Neural progenitor cell (in vitro differentiated cells): Measurements from ENCODE around the gene SLC5A6. TPM values are rescaled to one million over a fixed set of nuclear protein-coding genes. Genes with fewer than 3 reads are reported as not detected.
"Not testable (repeated sequence)": the region's sequence is repeated elsewhere in the genome, so short reads cannot be mapped to it uniquely, and the experiment has no call there.

Source experiments
- DNase-seq: peaks from one replicate; pipeline ENCODE4 v3.0.0-alpha.2; 2016; ENCODE audit warnings: low spot score
- H2AFZ ChIP-seq: fragments of 200-600 bp; sonication (generic); replicated peaks from 2 replicates; pipeline ENCODE4 v1.6.1; 2016; ENCODE audit warnings: antibody characterized with exemption
- H3F3A ChIP-seq: fragments of 200-600 bp; sonication (generic); 2 replicates; pipeline ENCODE4 v1.6.1; 2016; ENCODE audit warnings: antibody characterized with exemption, low read depth
- H3K27ac ChIP-seq: fragments of 200-600 bp; sonication (generic); 2 replicates; pipeline ENCODE4 v1.5.1; 2016; ENCODE audit warnings: mild to moderate bottlenecking
- H3K27me3 ChIP-seq: fragments of 200-600 bp; sonication (generic); 2 replicates; pipeline ENCODE4 v1.6.1; 2016; ENCODE audit warnings: mild to moderate bottlenecking, moderate library complexity
- H3K36me3 ChIP-seq: fragments of 200-600 bp; sonication (generic); 2 replicates; pipeline ENCODE4 v1.5.1; 2016
- H3K4me1 ChIP-seq: fragments of 200-600 bp; sonication (generic); 2 replicates; pipeline ENCODE4 v1.6.1; 2016; ENCODE audit warnings: mixed run types
- H3K4me2 ChIP-seq: fragments of 200-600 bp; sonication (generic); 2 replicates; pipeline ENCODE4 v1.6.1; 2016
- H3K4me3 ChIP-seq: fragments of 200-600 bp; sonication (generic); 2 replicates; pipeline ENCODE4 v1.5.1; 2016
- H3K79me2 ChIP-seq: fragments of 200-600 bp; sonication (generic); 2 replicates; pipeline ENCODE4 v1.6.1; 2016; ENCODE audit warnings: low read depth
- H3K9ac ChIP-seq: fragments of 200-600 bp; sonication (generic); 2 replicates; pipeline ENCODE4 v1.6.1; 2016
- H3K9me3 ChIP-seq: fragments of 200-600 bp; sonication (generic); 2 replicates; pipeline ENCODE4 v1.5.1; 2016; ENCODE audit warnings: low read depth
- H4K20me1 ChIP-seq: fragments of 200-600 bp; sonication (generic); 2 replicates; pipeline ENCODE4 v1.6.1; 2016; ENCODE audit warnings: low read depth
- H3K27ac Mint-ChIP-seq: 3 replicates; pipeline ENCODE4 v1.8.0; 2021; ENCODE audit warnings: mixed read lengths
- H3K27me3 Mint-ChIP-seq: 2 replicates; pipeline ENCODE4 v1.8.0; 2022; ENCODE audit warnings: low read depth, mild to moderate bottlenecking, inconsistent platforms, moderate library complexity, mixed read lengths; ENCODE audit not compliant: insufficient read depth
- H3K36me3 Mint-ChIP-seq: 3 replicates; pipeline ENCODE4 v1.8.0; 2021; ENCODE audit warnings: mixed read lengths
- H3K4me1 Mint-ChIP-seq: 3 replicates; pipeline ENCODE4 v1.8.0; 2021; ENCODE audit warnings: mixed read lengths
- H3K4me3 Mint-ChIP-seq: 3 replicates; pipeline ENCODE4 v1.8.0; 2021; ENCODE audit warnings: mild to moderate bottlenecking, moderate library complexity, mixed read lengths
- H3K9me3 Mint-ChIP-seq: 3 replicates; pipeline ENCODE4 v1.8.0; 2020; ENCODE audit warnings: mixed read lengths
- CTCF ChIP-seq: fragments of 200-600 bp; sonication (generic); IDR thresholded peaks from 2 replicates; pipeline ENCODE4 v1.5.1; 2017; ENCODE audit warnings: antibody characterized with exemption, mild to moderate bottlenecking
- EZH2 ChIP-seq: fragments of 200-600 bp; sonication (generic); IDR thresholded peaks from 2 replicates; pipeline ENCODE4 v1.6.1; 2017; ENCODE audit warnings: antibody characterized with exemption, mild to moderate bottlenecking, moderate library complexity
- EZH2phosphoT487 ChIP-seq: fragments of 200-600 bp; sonication (generic); IDR thresholded peaks from 2 replicates; pipeline ENCODE4 v1.6.1; 2017; ENCODE audit warnings: antibody characterized with exemption
- total RNA-seq: library from RNA; depleted of rRNA; stranded (reverse); fragments of >200 nt; gene quantifications from 2 replicates; pipeline ENCODE4 v1.2.3, GENCODE V29; 2015; ENCODE audit warnings: low replicate concordance

Gene SLC5A6
- total RNA-seq, 1 donor from 2014 or later = 42.8 TPM

GRCh38 chr2:27201675-27202074, 10.4 kb downstream of the SLC5A6 start:
- Mint-ChIP-seq H3K4me3 (no peak overlapping the region), H3K27ac (no peak overlapping the region), H3K27me3 (peaks cover 7% of the 10 kb centered on the region), H3K4me1 (no peaks in the 10 kb centered on the region), H3K9me3 (no peaks in the 10 kb centered on the region), H3K36me3 (peaks cover 24% of the 10 kb centered on the region)
- no peak overlapping the region for H3K4me3 ChIP-seq
- H3F3A ChIP-seq = no peaks in the 10 kb centered on the region
- no peak overlapping the region for H3K27ac ChIP-seq
- H2AFZ ChIP-seq = no peak overlapping the region
- no peaks in the 10 kb centered on the region for H4K20me1 ChIP-seq
- no peaks in the 10 kb centered on the region for H3K27me3 ChIP-seq
- peaks cover under 1% of the 10 kb centered on the region for H3K79me2 ChIP-seq
- no peak overlapping the region for H3K4me2 ChIP-seq
- no peaks in the 10 kb centered on the region for H3K36me3 ChIP-seq
- no peak for DNase-seq
- no peak overlapping the region for H3K9ac ChIP-seq
- no peak for TF ChIP-seq EZH2phosphoT487
- no peak for TF ChIP-seq EZH2
- H3K4me1 ChIP-seq = no peaks in the 10 kb centered on the region
- H3K9me3 ChIP-seq = no peaks in the 10 kb centered on the region

- Histone ChIP-seq H3K27me3 (no peaks in the 10 kb centered on the region), H3K79me2 (no peaks in the 10 kb centered on the region), H3K27ac (no peak overlapping the region), H3K36me3 (no peaks in the 10 kb centered on the region), H3K9me3 (no peaks in the 10 kb centered on the region), H3F3A (no peaks in the 10 kb centered on the region), H3K4me2 (no peak overlapping the region), H2AFZ (no peak overlapping the region), H3K4me3 (no peak overlapping the region), H3K4me1 (no peaks in the 10 kb centered on the region), H4K20me1 (no peaks in the 10 kb centered on the region), H3K9ac (no peak overlapping the region)
- H3K27me3 Mint-ChIP-seq = peaks cover 4% of the 10 kb centered on the region
- TF ChIP-seq EZH2phosphoT487 (no peak), CTCF (no peak), EZH2 (no peak)
- no peak for DNase-seq
- H3K27ac Mint-ChIP-seq = no peak overlapping the region
- H3K4me1 Mint-ChIP-seq = no peaks in the 10 kb centered on the region
- no peaks in the 10 kb centered on the region for H3K9me3 Mint-ChIP-seq
- H3K36me3 Mint-ChIP-seq = peaks cover 10% of the 10 kb centered on the region
- no peak overlapping the region for H3K4me3 Mint-ChIP-seq
These were observed 12.8 kb downstream of the SLC5A6 start for GRCh38 chr2:27199241-27199640.

- H3K27me3 ChIP-seq = no peaks in the 10 kb centered on the region
- Mint-ChIP-seq H3K36me3 (peaks cover 10% of the 10 kb centered on the region), H3K4me3 (no peak overlapping the region), H3K27ac (peak overlapping the region; percentile 11), H3K9me3 (no peaks in the 10 kb centered on the region), H3K27me3 (peaks cover 4% of the 10 kb centered on the region), H3K4me1 (no peaks in the 10 kb centered on the region)
- H4K20me1 ChIP-seq = no peaks in the 10 kb centered on the region
- H3K36me3 ChIP-seq = no peaks in the 10 kb centered on the region
- H3K9ac ChIP-seq = no peak overlapping the region
- no peak overlapping the region for H3K4me3 ChIP-seq
- H3K4me1 ChIP-seq = no peaks in the 10 kb centered on the region
- H3K27ac ChIP-seq = no peak overlapping the region
- H3K9me3 ChIP-seq = no peaks in the 10 kb centered on the region
- H3F3A ChIP-seq = no peaks in the 10 kb centered on the region
- no peak for DNase-seq
- H3K79me2 ChIP-seq = no peaks in the 10 kb centered on the region
- TF ChIP-seq CTCF (no peak), EZH2 (no peak), EZH2phosphoT487 (no peak)
- H3K4me2 ChIP-seq = no peak overlapping the region
- H2AFZ ChIP-seq = no peak overlapping the region
These were observed 13.4 kb downstream of the SLC5A6 start for GRCh38 chr2:27198627-27199026.

- H3K4me3 Mint-ChIP-seq, H2AFZ ChIP-seq, H3K9me3 Mint-ChIP-seq, H3K36me3 Mint-ChIP-seq, H3K4me2 ChIP-seq, H4K20me1 ChIP-seq, H3K27ac Mint-ChIP-seq, H3K27me3 ChIP-seq, H3K79me2 ChIP-seq, DNase-seq, H3K9ac ChIP-seq, H3K9me3 ChIP-seq, H3K36me3 ChIP-seq, H3K4me3 ChIP-seq, H3F3A ChIP-seq, H3K27ac ChIP-seq, H3K27me3 Mint-ChIP-seq, H3K4me1 ChIP-seq, H3K4me1 Mint-ChIP-seq: not testable (repeated sequence)
These were observed 14.0 kb downstream of the SLC5A6 start for GRCh38 chr2:27198068-27198467.

GRCh38 chr2:27195799-27196198, 16.3 kb downstream of the SLC5A6 start:
- not testable (repeated sequence) for H3K4me3 Mint-ChIP-seq, H2AFZ ChIP-seq, H3K27ac Mint-ChIP-seq, DNase-seq, H3K27ac ChIP-seq, H3K36me3 Mint-ChIP-seq, H3K27me3 Mint-ChIP-seq, H3K4me1 Mint-ChIP-seq, H3K27me3 ChIP-seq, H3K4me2 ChIP-seq, H3K4me3 ChIP-seq, H3K4me1 ChIP-seq, H3K9ac ChIP-seq, H4K20me1 ChIP-seq, H3K36me3 ChIP-seq, H3K79me2 ChIP-seq, H3K9me3 ChIP-seq, H3F3A ChIP-seq, H3K9me3 Mint-ChIP-seq
